Activated B cell treated with CpG ODN at 0.5 μM for 24 hours (primary cell): ENCODE measurements around the gene FUBP3. TPM values are rescaled to one million over a fixed set of nuclear protein-coding genes. Genes with fewer than 3 reads are reported as not detected.

ENCODE experiments used
- ATAC-seq: fragments of 200-7000 bp; cut with Tn5 transposase; one replicate; pipeline ENCODE4 v1.10.0; 2021; ENCODE audit warnings: low read depth, mild to moderate bottlenecking, moderate library complexity
- CTCF ChIA-PET: fragments of 350-600 bp; sonication (Branson Sonifier 250); formaldehyde crosslinking; loops from one replicate; lab custom pipeline; 2021; ENCODE audit warnings: antibody characterized with exemption; lab: Charles Lee
- POLR2A ChIA-PET: fragments of 350-600 bp; sonication (Branson Sonifier 250); formaldehyde crosslinking; loops from one replicate; lab custom pipeline; 2021; ENCODE audit warnings: antibody characterized with exemption; lab: Charles Lee
- DNase-seq: peaks from one replicate; pipeline ENCODE4 v3.0.0; 2022
- H3K27ac Mint-ChIP-seq: one replicate; pipeline ENCODE4 v1.8.0; 2020; ENCODE audit warnings: mixed read lengths
- H3K27me3 Mint-ChIP-seq: one replicate; pipeline ENCODE4 v1.8.0; 2021; ENCODE audit warnings: mixed read lengths
- H3K36me3 Mint-ChIP-seq: one replicate; pipeline ENCODE4 v1.8.0; 2021; ENCODE audit warnings: low read depth, mixed read lengths
- H3K4me1 Mint-ChIP-seq: one replicate; pipeline ENCODE4 v1.8.0; 2021; ENCODE audit warnings: mixed read lengths
- H3K4me3 Mint-ChIP-seq: one replicate; pipeline ENCODE4 v1.8.0; 2020; ENCODE audit warnings: mild to moderate bottlenecking, mixed read lengths
- H3K9me3 Mint-ChIP-seq: one replicate; pipeline ENCODE4 v1.8.0; 2020; ENCODE audit warnings: mixed read lengths
- intact Hi-C: fragments of 100-400 bp; cut with micrococcal nuclease; formaldehyde crosslinking; loops from one replicate; pipeline ENCODE4 v1.15.1; 2024
- total RNA-seq: library from RNA; stranded (reverse); gene quantifications from 2 replicates; pipeline ENCODE4 v1.2.3, GENCODE V29; 2022
- TF ChIP-seq, protein P1 (sequence below): fragments of 200-600 bp; IDR thresholded peaks from one replicate; pipeline ENCODE4 v1.8.0; 2022; ENCODE audit warnings: antibody characterized with exemption, mild to moderate bottlenecking

FUBP3 gene
- total RNA-seq, 1 donor from 2014 or later, result 44.7 TPM

DNA sequence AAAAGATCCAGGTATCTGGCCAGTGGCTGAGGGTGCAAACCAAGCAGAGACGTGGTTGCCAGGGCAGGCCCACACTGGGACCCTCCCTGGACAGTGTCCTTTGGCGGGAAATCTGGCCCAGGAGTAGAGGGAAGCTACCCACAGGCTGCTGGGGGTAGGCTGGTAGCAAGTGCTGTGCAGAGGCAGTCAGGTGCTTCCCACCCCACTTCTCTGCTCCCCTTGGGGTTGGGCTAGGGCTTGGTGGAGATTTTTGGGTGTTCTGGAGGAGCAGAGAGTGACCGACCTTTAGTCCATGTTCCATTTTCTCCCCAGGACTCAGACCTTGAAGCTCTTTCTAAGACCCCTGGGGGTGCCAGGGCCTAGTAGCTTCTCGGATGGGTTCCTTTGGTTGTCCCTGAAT, 90.6 kb downstream of the FUBP3 start:
- H3K9me3 Mint-ChIP-seq, result no peaks in the 10 kb centered on the region
- H3K4me1 Mint-ChIP-seq, result peaks cover 11% of the 10 kb centered on the region
- DNase-seq (no peak), ATAC-seq (no peak)
- no peak overlapping the region for H3K4me3 Mint-ChIP-seq
- TF ChIP-seq, protein P1, sequence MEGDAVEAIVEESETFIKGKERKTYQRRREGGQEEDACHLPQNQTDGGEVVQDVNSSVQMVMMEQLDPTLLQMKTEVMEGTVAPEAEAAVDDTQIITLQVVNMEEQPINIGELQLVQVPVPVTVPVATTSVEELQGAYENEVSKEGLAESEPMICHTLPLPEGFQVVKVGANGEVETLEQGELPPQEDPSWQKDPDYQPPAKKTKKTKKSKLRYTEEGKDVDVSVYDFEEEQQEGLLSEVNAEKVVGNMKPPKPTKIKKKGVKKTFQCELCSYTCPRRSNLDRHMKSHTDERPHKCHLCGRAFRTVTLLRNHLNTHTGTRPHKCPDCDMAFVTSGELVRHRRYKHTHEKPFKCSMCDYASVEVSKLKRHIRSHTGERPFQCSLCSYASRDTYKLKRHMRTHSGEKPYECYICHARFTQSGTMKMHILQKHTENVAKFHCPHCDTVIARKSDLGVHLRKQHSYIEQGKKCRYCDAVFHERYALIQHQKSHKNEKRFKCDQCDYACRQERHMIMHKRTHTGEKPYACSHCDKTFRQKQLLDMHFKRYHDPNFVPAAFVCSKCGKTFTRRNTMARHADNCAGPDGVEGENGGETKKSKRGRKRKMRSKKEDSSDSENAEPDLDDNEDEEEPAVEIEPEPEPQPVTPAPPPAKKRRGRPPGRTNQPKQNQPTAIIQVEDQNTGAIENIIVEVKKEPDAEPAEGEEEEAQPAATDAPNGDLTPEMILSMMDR, result no peak
- H3K27me3 Mint-ChIP-seq, result peaks cover 30% of the 10 kb centered on the region
- H3K36me3 Mint-ChIP-seq, result no peaks in the 10 kb centered on the region
- POLR2A ChIA-PET, result interaction anchor here (0.8 kb wide), 1 partner anchor 1149 kb away, joined by 7 read pairs; no protein-coding TSS in a partner anchor
- no peak overlapping the region for H3K27ac Mint-ChIP-seq
- CTCF ChIA-PET, result no interaction called here
- intact Hi-C loops, result loop anchor here (10.0 kb wide), 1 partner anchor 1925 kb away; no protein-coding TSS in a partner anchor

DNA sequence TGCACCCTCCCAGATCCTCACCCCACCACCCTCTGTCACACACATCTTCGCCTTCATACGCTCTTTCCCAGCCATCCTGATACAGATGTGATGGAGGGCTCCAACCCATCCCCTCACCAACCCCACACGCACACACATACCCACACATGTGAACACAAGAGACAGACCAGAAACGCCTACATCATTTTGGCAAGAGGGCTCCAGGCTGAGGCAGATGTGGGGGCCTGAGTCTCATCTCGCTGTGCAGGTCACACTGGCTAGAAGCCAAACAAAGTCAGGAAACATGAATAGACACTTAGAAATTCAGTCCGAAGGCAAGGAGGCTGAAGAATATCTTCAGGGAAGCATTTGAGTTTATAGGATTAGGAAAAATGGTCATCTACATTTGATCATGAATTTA, 91.3 kb downstream of the FUBP3 start:
- intact Hi-C loops, result no loop called here
- Mint-ChIP-seq H3K27ac (no peak overlapping the region), H3K4me1 (peaks cover 6% of the 10 kb centered on the region), H3K4me3 (no peak overlapping the region), H3K9me3 (no peaks in the 10 kb centered on the region), H3K27me3 (peaks cover 26% of the 10 kb centered on the region), H3K36me3 (no peaks in the 10 kb centered on the region)
- ChIA-PET CTCF (no interaction called here), POLR2A (no interaction called here)
- TF ChIP-seq, protein P1, result no peak
- DNase-seq (no peak), ATAC-seq (no peak)

DNA sequence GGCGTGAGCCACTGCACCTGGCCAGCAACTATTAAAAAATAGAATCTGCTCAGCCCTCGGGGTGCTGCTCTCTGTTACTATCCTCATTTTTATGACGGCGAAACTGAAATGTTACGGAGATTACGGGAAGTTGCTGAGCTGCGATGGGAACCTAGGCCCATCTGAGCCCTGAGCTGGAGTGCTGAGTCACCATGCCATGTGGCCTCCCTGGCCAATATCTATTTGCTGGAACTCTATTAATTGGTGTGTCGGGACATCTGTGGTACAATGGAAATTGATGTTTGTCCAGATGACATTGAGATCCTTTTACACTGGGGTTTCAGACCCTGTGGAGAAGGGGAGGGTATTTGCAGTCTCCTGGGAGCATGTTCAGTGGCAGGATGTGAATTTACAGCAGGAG, 93.1 kb downstream of the FUBP3 start:
- Mint-ChIP-seq H3K4me3 (no peak overlapping the region), H3K36me3 (no peaks in the 10 kb centered on the region), H3K27ac (no peak overlapping the region), H3K27me3 (peaks cover 20% of the 10 kb centered on the region), H3K9me3 (no peaks in the 10 kb centered on the region), H3K4me1 (no peaks in the 10 kb centered on the region)
- TF ChIP-seq, protein P1, result no peak
- ATAC-seq, result no peak
- POLR2A ChIA-PET, result interaction anchor here (0.6 kb wide), 1 partner anchor 235 kb away, joined by 8 read pairs; no protein-coding TSS in a partner anchor
- intact Hi-C loops, result no loop called here
- no peak for DNase-seq
- CTCF ChIA-PET, result no interaction called here

DNA sequence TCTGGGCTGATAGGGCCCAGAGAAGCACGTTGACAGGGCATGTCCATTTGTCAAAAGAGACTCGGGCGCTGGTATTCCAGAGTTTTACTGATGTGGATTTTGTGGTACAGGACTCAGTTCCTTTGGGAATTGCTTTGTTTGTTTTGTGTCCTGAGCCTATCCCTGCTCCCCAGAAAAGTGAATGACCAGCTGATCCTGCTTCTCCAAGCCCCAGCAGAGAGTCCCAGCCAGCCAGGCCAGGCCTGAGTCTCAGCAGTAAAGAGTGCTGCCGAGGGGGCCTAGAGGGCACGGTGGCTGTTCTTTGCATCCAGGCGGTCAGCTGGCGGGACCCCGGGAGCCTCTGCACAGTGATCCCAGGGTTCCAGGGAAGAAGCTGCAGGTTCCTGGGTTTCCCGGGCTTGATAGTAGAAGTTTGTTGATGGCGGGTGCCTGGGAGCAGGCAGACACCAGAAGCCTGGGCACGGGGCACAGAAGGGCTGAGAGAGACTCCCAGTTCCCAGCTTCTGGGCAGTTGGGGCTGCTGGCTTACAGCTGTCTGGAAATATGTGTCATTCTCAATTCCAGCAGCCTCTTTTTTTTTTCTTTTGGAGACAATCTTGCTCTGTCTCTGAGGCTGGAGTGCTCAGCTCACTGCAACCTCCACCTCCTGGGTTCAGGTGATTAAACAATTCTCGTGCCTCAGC, 93.7 kb downstream of the FUBP3 start:
- CTCF ChIA-PET, result no interaction called here
- Mint-ChIP-seq H3K27me3 (peaks cover 15% of the 10 kb centered on the region), H3K27ac (no peak overlapping the region), H3K4me3 (no peak overlapping the region), H3K36me3 (no peaks in the 10 kb centered on the region), H3K4me1 (no peaks in the 10 kb centered on the region), H3K9me3 (no peaks in the 10 kb centered on the region)
- TF ChIP-seq, protein P1, result no peak
- ATAC-seq (no peak), DNase-seq (no peak)
- POLR2A ChIA-PET, result no interaction called here
- intact Hi-C loops, result no loop called here

DNA sequence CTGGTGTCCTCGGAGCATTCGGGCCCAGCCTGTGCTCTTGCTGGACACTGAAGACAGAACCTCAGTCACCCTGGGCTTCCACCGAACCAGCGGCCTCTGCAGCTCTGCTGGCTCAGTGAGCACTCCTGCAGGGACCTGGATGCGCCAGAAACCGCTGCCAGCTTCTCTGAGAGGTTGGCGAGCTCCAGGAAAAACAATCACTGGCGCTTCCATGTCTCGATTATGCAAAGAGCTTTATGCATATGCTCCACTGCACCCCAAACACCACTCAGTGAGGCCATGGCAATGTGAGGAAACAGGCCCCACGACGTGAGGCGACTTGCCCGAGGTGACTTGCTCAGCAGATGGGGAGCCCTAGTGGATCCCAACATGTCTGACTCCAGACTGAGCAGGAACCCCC, 96.0 kb downstream of the FUBP3 start:
- CTCF ChIA-PET, result no interaction called here
- H3K4me3 Mint-ChIP-seq, result no peak overlapping the region

More for the DNA sequence above, 96.0 kb downstream of the FUBP3 start:
- POLR2A ChIA-PET, result no interaction called here
- H3K27me3 Mint-ChIP-seq, result peaks cover 9% of the 10 kb centered on the region
- H3K36me3 Mint-ChIP-seq, result no peaks in the 10 kb centered on the region
- no peaks in the 10 kb centered on the region for H3K9me3 Mint-ChIP-seq
- TF ChIP-seq, protein P1, result no peak
- ATAC-seq (no peak), DNase-seq (no peak)
- H3K27ac Mint-ChIP-seq, result no peak overlapping the region
- H3K4me1 Mint-ChIP-seq, result no peaks in the 10 kb centered on the region
- intact Hi-C loops, result no loop called here
